Prostate gland (tissue), 2 donors: ENCODE measurements around the gene KRT14. TPM values are rescaled to one million over a fixed set of nuclear protein-coding genes. Genes with fewer than 3 reads are reported as not detected.

Source experiments
- DNase-seq: peaks from one replicate; pipeline ENCODE4 v3.0.0-alpha.2; 2019; ENCODE audit warnings: low spot score
- H3K27ac ChIP-seq, 2 donors: fragments of 200-600 bp; sonication (generic); 2 replicates each; pipeline ENCODE4 v1.5.1; 2017 to 2019
- H3K27me3 ChIP-seq: fragments of 200-600 bp; sonication (generic); replicated peaks from 2 replicates; pipeline ENCODE4 v1.5.1; 2019; ENCODE audit not compliant: insufficient read depth
- H3K36me3 ChIP-seq, 2 donors: fragments of 200-600 bp; sonication (generic); 1 replicate in 1 of 2; 2 replicates in 1 of 2; pipeline versions ENCODE4 v1.5.1 to v1.8.1; 2017 to 2019
- H3K4me1 ChIP-seq: fragments of 200-600 bp; sonication (generic); replicated peaks from 2 replicates; pipeline ENCODE4 v1.5.1; 2019
- H3K4me3 ChIP-seq, 2 donors: fragments of 200-600 bp; sonication (generic); 2 replicates each; pipeline ENCODE4 v1.5.1; 2017 to 2019
- H3K9me3 ChIP-seq: fragments of 200-600 bp; sonication (generic); 2 replicates; pipeline ENCODE4 v1.5.1; 2017
- POLR2A ChIP-seq: fragments of 450-650 bp; IDR thresholded peaks from one replicate; pipeline ENCODE4 v1.6.1; 2016; ENCODE audit warnings: antibody characterized with exemption, mild to moderate bottlenecking
- POLR2AphosphoS5 ChIP-seq: sonication (generic); formaldehyde crosslinking; IDR thresholded peaks from one replicate; pipeline ENCODE4 v1.6.1; 2017; ENCODE audit warnings: antibody characterized with exemption
- WGBS: methylation state at CpG from one replicate; pipeline ENCODE4 v1.1.5; 2018; 5-methylcytosine and 5-hydroxymethylcytosine counted together
- intact Hi-C: fragments of 100-400 bp; cut with DNase I; formaldehyde crosslinking; loops from one replicate; pipeline ENCODE4 v1.14.2; 2022
- total RNA-seq, 2 donors: library from RNA; depleted of rRNA; stranded (reverse); fragments of >200 nt; gene quantifications; one replicate each; pipeline ENCODE4 v1.1.0, GENCODE V29; 2016
- TF ChIP-seq, protein P1 (sequence below), 4 experiments: fragments of 200-600 bp in 2 of 4; fragments of 450-650 bp in 2 of 4; sonication (generic) in 2 of 4; IDR thresholded peaks; 1 replicate in 3 of 4; 2 replicates in 1 of 4; pipeline ENCODE4 v1.5.1; 2016 to 2019; ENCODE audit warnings: antibody characterized with exemption in 4 of 4, mild to moderate bottlenecking in 2 of 4, moderate library complexity in 2 of 4

Gene KRT14
- 100 to 1,000 TPM in 1 of 2 donors, 10 to 100 TPM in 1; 28.1 to 298 TPM for total RNA-seq

DNA sequence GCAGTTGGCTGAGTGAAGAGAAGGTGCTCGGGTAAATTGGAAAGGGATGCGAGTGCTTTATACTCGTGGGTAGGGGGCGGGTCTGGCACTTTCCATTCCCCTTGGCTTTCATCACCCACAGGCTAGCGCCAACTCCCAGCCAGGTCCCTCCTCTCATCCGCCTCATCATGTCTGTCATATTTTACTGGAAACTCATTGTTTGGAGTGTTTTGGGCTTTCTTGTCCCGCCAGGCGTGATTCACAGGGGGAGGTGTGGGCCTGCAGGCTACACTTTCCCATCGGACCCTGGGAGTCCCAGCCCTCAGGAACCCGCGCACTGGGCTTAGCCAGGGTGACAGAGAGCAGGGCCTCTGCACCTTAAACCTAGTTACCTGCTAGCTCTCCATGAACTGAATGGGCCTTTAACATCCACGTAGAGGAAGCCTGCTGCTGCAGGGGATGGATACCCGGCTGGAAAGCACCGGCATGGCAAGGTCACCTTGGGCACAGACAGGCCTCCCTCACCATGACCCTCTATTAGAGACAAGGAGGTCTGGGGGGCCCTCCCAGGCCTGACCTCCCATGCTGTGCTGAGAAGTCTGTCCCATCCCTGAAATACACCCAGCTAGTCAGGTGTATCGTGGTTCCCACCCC, at the start of gene KRT14:
KRT14 (minus strand) TSS at position 33 of the 633 bp plus-strand sequence. CDS start 61 bp downstream, outside the sequence.
- whole genome bisulfite sequencing, result 60% methylated on average over 15 of the region's 15 CpGs
- intact Hi-C loops, result no loop called here
- H3K4me1 ChIP-seq, result no peaks in the 10 kb centered on the region
- TF ChIP-seq, protein P1, sequence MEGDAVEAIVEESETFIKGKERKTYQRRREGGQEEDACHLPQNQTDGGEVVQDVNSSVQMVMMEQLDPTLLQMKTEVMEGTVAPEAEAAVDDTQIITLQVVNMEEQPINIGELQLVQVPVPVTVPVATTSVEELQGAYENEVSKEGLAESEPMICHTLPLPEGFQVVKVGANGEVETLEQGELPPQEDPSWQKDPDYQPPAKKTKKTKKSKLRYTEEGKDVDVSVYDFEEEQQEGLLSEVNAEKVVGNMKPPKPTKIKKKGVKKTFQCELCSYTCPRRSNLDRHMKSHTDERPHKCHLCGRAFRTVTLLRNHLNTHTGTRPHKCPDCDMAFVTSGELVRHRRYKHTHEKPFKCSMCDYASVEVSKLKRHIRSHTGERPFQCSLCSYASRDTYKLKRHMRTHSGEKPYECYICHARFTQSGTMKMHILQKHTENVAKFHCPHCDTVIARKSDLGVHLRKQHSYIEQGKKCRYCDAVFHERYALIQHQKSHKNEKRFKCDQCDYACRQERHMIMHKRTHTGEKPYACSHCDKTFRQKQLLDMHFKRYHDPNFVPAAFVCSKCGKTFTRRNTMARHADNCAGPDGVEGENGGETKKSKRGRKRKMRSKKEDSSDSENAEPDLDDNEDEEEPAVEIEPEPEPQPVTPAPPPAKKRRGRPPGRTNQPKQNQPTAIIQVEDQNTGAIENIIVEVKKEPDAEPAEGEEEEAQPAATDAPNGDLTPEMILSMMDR (IDR thresholded peaks at IDR 0.05), result no peak
- no peak for TF ChIP-seq POLR2AphosphoS5
- TF ChIP-seq POLR2A, result no peak
- DNase-seq, result no peak
- H3K4me3 ChIP-seq, result no peak within 1 kb of the TSS
- no peaks in the 10 kb centered on the region for H3K36me3 ChIP-seq
- H3K27me3 ChIP-seq, result no peaks in the 10 kb centered on the region
- no peaks in the 10 kb centered on the region for H3K9me3 ChIP-seq
- H3K27ac ChIP-seq, result no peak within 1 kb of the TSS

DNA sequence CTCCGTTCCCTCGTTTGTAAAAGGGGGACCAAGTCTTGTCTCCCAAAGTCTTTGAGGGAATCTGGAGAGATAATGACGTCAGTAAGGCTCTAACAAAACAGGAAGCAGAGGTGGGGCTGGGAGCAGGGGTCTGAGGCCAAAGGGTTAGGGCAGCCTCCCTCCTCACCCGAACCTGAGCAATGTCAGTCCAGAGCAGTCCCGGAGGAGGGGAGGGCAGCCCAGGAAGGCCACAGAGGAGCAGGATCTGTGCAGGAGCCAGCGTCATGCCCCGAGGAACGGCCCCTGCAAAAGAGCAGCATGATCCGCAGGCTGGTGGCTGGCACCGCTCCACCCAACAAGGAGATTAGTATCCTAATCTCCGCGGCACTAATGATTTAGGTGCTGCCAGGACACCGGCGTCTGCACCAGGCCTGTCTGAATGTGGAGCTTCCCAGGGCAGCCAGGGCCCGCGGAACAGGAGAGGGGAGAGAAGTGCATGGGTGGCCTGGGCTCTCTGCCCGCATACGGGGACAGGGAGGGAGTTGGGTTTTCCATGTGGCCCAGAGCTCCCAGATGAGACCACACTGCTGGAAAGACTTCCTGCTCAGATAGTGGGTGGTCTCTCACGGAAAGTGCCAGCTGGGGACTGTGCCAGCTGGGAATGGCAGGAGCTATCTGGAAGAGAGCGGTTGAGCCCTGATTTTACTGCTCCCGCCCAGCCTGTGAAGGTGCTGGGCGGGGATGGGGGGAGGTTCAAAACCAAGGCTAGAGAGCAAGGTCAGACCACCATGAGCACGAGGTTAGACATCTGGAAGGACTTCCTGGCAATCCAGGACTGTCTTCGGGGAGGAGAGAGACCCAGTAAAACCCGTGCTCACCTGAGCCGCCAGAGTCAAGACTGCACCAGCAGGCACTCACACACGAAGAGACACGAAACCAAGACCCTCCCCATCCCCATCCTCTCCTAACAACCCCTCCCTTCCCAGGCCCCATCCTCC, 48.7 kb upstream of the KRT14 start:
- H3K27me3 ChIP-seq, result no peaks in the 10 kb centered on the region
- TF ChIP-seq POLR2AphosphoS5 (peak; percentile 23), POLR2A (no peak)
- WGBS, result 19% methylated on average over 28 of the region's 28 CpGs
- H3K4me3 ChIP-seq, result no peak overlapping the region
- DNase-seq, result peak; percentile 51
- H3K9me3 ChIP-seq, result no peaks in the 10 kb centered on the region
- H3K27ac ChIP-seq, result peak overlapping the region; percentile 53 to 64
- intact Hi-C loops, result no loop called here
- no peaks in the 10 kb centered on the region for H3K4me1 ChIP-seq
- no peaks in the 10 kb centered on the region for H3K36me3 ChIP-seq

DNA sequence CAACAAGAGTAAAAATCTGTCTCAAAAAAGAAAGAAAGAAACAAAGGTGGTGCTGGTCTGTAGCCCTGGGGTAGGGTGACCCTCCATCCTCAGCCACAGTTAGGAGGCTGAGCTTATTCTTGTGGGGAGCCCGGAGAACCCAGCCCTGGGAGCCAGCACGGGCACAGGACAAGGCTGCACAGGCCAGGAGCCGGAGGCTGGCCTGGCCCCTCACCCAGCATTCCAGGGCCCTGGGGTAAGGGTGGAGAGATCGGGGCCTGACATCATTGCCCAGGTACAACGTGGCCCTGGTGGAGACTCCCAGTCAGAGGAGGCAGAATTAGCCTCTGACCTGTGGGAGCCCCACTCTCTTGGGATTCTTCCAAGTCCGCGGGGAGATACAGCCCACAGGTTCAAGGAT, 47.9 kb upstream of the KRT14 start:
- no peak overlapping the region for H3K4me3 ChIP-seq
- 48% methylated on average over 7 of the region's 7 CpGs for WGBS
- DNase-seq, result no peak
- intact Hi-C loops, result no loop called here
- no peaks in the 10 kb centered on the region for H3K27me3 ChIP-seq
- H3K27ac ChIP-seq, result peak overlapping the region; percentile 53 to 64
- no peaks in the 10 kb centered on the region for H3K9me3 ChIP-seq
- TF ChIP-seq, protein P1 (IDR thresholded peaks at IDR 0.05), result no peak
- TF ChIP-seq POLR2AphosphoS5 (no peak), POLR2A (no peak)
- no peaks in the 10 kb centered on the region for H3K4me1 ChIP-seq
- no peaks in the 10 kb centered on the region for H3K36me3 ChIP-seq

DNA sequence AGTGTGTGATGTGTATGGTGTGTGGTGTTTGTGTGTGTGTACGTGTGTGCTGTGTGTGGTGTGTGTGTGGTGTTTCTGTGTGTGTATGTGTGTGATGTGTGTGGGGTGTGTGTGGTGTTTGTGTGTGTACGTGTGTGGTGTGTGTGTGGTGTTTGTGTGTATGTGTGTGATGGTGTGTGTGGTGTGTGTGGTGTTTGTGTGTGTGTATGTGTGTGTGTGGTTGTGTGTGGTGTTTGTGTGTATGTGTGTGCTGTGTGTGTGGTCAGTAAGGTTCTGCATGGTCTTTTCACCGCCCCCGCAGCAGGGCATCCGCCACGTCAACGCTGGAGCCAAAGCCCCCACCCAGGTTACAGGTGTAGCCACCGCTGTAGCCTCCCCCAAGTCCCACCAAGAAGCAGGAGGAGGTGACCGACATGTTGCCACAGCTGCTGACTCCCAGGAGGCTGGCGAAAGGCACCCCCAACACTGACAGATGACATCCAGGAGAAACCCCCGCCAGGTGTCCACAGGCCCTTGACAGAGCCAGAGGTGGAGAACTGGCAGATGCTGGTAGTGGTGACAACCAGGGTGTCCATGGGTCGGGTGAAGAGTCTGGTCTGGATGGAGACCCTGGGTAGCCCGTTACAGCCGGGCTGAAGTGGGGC, 47.0 kb upstream of the KRT14 start:
- H3K4me1 ChIP-seq, result no peaks in the 10 kb centered on the region
- TF ChIP-seq POLR2AphosphoS5 (no peak), POLR2A (no peak)
- TF ChIP-seq, protein P1 (IDR thresholded peaks at IDR 0.05), result no peak

DNA sequence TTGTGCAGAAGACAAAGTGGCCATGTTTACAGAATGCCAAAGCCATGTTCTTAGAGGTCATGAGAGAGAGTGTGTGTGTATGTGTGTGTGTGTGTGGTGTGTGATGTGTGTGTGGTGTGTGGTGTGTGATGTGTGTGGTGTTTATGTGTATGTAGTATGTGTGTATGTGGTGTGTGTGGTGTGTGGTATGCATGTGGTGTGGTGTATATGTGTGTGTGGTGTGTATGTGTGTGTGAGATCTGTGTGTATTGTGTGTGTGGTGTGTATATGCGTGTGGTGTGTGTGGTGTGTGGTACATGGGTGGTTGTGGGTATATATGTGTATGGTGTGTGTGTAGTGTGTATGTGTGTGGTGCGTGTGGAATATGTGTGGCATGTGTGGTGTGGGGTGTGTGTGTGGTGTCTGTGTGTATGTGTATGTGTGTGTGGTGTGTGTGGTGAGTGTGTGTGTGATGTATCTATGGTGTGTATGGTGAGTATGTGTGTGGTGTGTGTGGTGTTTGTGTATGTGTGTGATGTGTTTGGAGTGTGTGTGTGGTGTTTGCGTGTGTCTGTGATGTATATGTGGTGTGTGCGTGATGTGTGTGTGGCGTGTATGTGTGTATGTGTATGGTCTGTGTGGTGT, 45.9 kb upstream of the KRT14 start:
- no peaks in the 10 kb centered on the region for H3K27me3 ChIP-seq
- no peak for DNase-seq
- H3K27ac ChIP-seq, result no peak overlapping the region
- H3K4me3 ChIP-seq, result no peak overlapping the region
- H3K4me1 ChIP-seq, result no peaks in the 10 kb centered on the region
- TF ChIP-seq POLR2A (no peak), POLR2AphosphoS5 (no peak)
- TF ChIP-seq, protein P1 (IDR thresholded peaks at IDR 0.05), result no peak
- intact Hi-C loops, result no loop called here
- WGBS, result 74% methylated on average over 5 of the region's 5 CpGs
- no peaks in the 10 kb centered on the region for H3K36me3 ChIP-seq
- H3K9me3 ChIP-seq, result no peaks in the 10 kb centered on the region

More for the DNA sequence above, 47.0 kb upstream of the KRT14 start:
- Histone ChIP-seq H3K27ac (no peak overlapping the region), H3K9me3 (no peaks in the 10 kb centered on the region), H3K4me3 (no peak overlapping the region), H3K27me3 (no peaks in the 10 kb centered on the region), H3K36me3 (no peaks in the 10 kb centered on the region)
- DNase-seq, result no peak
- WGBS, result 88% methylated on average over 14 of the region's 14 CpGs
- intact Hi-C loops, result no loop called here
